ENCODE results near the gene MANBA.

- TF ChIP-seq CTCF (IDR thresholded peaks at IDR 0.05; ENCODE audit: low read depth, low read length) (no peak), POLR2A (IDR thresholded peaks at IDR 0.05; ENCODE audit: extremely low read depth, insufficient read length) (peak; percentile 79), MYC (IDR thresholded peaks at IDR 0.05; ENCODE audit: low read depth, low read length) (no peak; the same call in 1 of the 2 replicates)
- TF ChIP-seq, protein P1, sequence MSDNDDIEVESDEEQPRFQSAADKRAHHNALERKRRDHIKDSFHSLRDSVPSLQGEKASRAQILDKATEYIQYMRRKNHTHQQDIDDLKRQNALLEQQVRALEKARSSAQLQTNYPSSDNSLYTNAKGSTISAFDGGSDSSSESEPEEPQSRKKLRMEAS (IDR thresholded peaks at IDR 0.05; ENCODE audit: low read depth, low read length), result peak; percentile 43
Measured at GRCh38 chr4:102760645-102761295, at the start of gene MANBA.

Measured in NB4 (cell line).